B cell (primary cell): ENCODE measurements around the gene SGTA.

ENCODE experiments used
- CTCF ChIP-seq: fragments of 200-600 bp; IDR thresholded peaks from one replicate; pipeline ENCODE4 v1.8.0; 2022; ENCODE audit warnings: antibody characterized with exemption, mild to moderate bottlenecking
- EZH2 ChIP-seq: IDR thresholded peaks from 2 replicates; pipeline ENCODE4 v1.6.1; 2012; ENCODE audit warnings: borderline replicate concordance, low read depth, mild to moderate bottlenecking, moderate library complexity, low read length; ENCODE audit not compliant: insufficient read depth, poor library complexity, severe bottlenecking

- TF ChIP-seq CTCF (no peak), EZH2 (no peak)
Observed at GRCh38 chr19:2783781-2784145, 690 bp upstream of the SGTA start.
